DMS153 treated with DMSO at 0.1 percent for 48 hours (cell line): ENCODE measurements around the gene ZNF622.

Source experiments
- DNase-seq: peaks from one replicate; lab custom pipeline; 2025; ENCODE audit not compliant: unreplicated experiment; lab: John Stamatoyannopoulos, UW

Gene ZNF622

DNA sequence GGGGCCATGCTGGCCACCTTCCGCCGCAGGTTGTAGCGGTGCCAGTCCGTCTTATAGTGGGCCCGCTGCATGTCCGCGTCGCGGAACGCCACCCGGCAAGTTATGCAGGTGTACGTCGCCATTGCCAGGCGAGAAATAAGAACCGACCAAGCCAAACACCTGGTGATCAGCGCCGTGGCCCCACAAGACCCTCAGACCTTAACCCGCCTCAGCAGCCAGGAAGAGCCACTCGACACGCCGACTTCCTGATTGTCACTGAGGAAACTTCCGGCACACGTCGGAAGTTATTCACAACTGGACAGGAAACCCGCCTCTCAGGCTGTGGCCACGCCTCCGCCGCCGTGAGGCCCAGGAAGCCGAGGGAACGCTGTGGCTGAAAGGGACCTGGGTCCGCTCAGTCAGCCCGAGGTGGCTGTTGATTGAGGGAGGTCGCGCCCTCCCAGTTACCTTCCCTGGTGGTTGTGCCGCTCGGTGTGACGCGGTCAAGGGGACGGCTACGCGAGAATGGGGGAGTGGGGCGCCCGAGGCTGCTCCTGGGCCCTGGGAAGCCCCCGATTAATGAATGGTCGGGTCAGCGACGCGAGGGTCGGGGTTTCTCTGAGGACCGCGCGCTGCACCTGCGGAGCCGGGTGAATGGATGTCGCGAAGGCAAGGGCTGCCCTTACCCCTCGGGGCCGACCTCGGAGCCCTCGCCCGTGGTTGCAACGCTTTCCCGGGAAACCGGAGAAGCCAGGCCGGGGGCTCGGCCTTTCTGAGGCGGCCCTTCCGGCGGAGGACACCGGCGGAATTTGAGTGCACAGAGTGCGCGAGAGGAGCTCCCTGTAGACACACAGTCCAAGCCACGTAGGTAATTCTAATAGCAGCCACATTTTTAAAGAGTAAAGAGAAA, at the start of gene ZNF622:
Gene ZNF622 (minus strand): TSS at position 257 of the 889 bp plus-strand sequence. CDS start 135 bp downstream, at position 122.
- peak; percentile 95 for DNase-seq

DNA sequence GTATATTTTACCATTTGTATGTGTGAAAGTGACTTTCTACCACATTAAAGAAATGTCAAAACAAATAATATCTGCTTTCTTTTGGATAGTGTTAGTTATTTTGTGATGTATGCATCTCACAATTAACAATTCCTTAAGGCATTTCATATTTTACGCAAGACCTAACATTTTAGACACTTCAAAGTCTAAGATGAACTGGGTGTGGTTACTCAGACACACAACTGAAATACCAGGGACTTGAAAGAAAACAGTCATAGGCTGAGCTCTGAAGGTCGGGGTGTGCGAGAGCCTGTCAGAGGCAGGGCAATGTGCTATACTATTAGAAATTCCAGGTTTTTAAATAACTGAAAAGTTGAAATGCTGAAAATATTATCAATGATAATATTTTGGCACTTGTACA, 44.5 kb upstream of the ZNF622 start:
- DNase-seq: no peak

DNA sequence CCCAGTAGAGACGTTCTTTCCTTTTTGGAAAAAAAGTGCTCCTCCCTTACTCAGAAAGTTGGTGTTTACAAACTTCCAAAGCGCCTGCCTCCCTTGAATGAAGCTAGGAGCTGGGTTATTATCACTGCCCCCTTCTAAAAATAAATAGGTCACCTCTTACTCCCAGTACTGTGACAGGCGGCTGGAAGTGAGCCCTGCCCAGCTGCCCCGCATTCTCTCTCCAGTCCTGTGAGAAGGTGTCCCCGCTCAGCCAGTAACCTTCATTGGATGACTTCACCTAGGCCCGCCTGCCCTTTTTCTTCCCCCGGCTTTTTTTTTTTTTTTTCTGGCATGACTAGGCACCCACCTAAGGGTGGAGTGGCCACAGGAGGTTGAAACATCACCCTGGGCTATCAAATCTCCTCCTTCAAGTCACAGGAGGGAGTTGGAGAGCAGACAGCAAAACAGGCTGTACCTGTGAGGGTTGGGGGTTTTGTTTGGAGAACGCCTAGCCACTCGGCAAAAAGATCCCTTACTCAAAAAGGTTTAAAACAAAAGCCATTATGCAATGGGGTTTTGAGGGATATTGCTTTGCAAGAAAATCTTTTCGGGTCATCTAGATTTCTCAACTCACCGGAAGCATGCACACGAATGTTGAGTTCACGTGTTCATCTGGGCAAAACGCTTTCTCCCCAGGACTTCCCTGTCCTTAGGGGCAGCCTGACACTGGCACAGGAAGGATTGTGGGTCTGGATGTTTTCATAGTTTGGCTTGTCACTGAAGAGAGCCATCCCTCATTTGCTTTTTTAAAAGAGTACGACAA, 43.3 kb upstream of the ZNF622 start:
- peak; percentile 45 for DNase-seq

GRCh38 chr5:16507716-16508115, 42.1 kb upstream of the ZNF622 start:
- DNase-seq: no peak

GRCh38 chr5:16505904-16506303, 40.3 kb upstream of the ZNF622 start:
- no peak for DNase-seq

DNA sequence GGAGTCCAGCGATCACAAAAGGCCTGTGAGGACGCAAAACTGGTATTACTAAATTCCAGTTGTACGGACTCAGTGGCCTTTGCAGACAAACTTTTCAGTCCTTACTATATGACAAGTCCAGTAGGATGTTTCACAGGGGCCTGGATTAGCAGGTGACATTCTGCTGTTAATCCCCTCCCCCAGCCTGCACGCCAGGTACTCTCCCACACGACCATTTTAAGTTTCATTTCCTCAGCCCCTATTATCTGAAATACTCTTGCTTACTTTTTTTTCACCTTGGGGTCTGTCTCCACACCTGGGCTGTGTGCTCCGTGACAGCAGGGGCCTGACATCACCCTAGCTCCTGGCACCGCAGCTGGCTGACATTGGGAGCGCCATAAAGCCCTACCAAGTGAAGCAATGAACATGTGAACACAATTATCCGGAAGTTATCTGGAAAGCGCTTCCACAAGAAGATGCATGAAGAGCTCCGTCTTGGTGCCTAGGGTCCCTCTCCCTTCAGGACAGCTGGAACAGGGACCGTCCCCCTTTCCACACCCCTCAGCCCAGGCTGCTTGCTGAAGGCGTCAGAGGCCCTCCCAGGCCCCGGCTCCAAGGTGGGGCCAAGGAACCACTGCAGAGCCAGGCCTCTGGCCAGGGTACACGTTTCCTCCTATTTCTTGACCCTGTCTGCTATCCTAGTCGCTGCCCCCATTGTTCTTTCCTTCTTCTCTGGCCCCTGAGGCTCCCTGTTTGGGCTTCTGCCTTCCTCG, 39.7 kb upstream of the ZNF622 start:
- DNase-seq: no peak

DNA sequence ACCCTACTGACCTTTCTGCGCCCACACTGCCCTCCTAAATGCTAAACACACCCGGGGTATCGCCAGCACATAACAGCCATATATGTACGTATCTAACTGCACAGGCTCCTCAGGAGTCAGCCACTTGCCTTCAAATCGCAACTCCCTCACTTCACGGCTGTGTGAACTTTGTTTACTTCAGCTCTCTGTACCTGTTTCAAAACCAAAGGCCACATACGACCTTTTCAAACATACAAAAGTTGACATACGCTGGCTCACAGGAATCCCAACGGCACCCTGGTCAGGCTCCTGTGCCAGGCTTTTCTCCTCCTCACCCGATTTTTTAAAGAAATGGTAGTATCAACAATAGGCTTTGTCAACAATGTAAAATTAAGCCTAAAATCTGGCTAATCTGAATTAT, 39.0 kb upstream of the ZNF622 start:
- DNase-seq: no peak

- no peak for DNase-seq
These were observed 37.3 kb upstream of the ZNF622 start for GRCh38 chr5:16502866-16503265.

GRCh38 chr5:16500024-16500423, 34.4 kb upstream of the ZNF622 start:
- DNase-seq: no peak

DNA sequence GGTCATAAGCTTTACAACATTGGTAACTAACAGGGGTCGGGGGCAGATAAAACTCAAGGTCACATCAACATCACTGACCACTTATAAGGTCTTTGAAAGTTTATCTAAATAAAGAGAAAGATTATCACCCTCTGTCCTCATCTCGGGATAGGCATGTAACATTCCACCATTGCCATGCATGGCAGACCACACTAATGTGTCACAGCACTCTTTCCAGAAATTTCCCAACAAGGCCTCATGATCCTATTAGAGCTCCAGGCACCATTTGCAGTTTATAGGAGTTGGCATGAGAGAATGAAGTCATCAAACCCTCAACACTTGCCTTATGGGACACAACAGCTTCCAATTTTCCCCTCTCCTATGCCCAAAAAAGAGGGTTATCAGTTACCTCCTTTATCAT, 31.9 kb upstream of the ZNF622 start:
- DNase-seq: no peak

- DNase-seq: no peak
These were observed 27.7 kb upstream of the ZNF622 start for GRCh38 chr5:16493261-16493660.

GRCh38 chr5:16492398-16493140, 27.0 kb upstream of the ZNF622 start:
- peak; percentile 36 for DNase-seq

DNA sequence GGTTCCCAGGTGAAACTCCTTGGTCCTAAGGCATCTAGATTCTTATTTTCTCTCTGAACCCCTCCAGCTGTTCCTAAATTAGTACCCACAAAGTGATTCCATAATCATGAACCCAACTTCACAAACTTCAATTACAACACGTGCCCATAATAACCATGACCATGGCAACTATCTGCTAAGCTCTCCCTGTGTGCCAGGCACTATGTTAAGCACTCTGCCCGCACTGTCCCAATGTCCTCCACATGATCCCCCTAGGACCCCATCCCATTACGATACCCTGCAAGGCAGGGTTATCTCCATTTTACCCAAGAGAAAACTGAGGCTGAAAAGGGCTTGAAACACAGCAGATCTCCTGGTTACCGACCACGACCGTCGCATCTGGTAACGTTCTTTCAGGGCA, 25.3 kb upstream of the ZNF622 start:
- DNase-seq: no peak

- peak; percentile 85 for DNase-seq
These were observed 23.8 kb upstream of the ZNF622 start for GRCh38 chr5:16489322-16489791.

DNA sequence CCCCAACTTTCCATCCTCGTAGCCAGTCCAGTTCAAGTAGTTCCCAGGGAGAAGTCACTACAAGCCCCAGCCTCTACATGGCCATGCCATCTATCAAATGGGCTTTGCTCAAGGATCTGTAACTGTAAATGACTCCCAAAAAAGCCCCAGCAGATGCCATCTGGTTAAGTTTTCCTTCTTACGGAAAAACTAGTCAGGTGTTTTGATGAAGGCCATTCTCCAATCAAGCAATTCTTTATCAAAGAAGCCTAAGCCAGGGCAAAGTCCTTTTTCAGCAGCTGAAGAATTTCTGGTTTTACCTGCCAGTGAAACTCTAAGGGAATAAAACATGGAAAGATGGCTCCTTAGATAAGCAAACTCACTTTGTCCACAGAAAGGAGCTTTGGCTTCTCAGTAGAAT, 21.9 kb upstream of the ZNF622 start:
- no peak for DNase-seq

GRCh38 chr5:16486711-16487111, 21.1 kb upstream of the ZNF622 start:
- DNase-seq: no peak

DNA sequence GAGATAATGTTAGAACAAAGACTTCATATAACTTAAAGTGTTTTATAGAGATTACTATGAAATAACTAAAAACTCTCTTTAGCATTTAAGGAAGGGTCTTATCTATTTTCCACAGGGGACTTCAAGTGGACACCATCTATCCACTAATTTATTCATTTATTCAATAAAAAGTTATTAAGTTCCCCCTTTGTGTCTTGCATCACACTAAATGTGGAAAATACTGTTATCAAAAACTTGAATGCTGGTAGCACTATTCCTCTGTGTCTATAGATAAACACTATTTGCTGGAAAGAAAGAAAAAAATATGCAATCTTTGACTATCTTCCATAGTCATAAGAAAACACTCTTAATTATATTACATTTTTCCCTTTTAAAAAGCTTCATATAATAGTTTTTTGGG, 20.1 kb upstream of the ZNF622 start:
- no peak for DNase-seq

GRCh38 chr5:16484081-16484480, 18.5 kb upstream of the ZNF622 start:
- DNase-seq: no peak

GRCh38 chr5:16483361-16483760, 17.8 kb upstream of the ZNF622 start:
- DNase-seq: no peak

DNA sequence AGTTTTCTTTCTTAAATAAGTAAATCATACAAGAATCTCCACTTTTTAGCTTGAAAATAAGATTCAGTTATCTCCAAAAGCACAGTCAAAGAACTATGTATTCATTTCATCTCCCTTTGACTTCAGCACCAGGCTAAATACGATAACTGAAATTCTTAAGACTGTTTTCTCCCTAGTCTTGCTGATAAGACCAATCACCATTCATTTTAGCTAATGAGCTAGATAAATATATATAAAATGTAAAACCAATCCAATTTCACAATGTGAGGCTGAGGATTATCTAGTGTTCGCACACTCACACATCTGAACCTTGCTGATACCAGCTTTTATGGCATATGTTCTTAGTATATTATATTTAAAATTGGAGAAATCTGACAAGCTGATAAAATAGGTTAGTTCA, 17.3 kb upstream of the ZNF622 start:
- DNase-seq: no peak
